IMR-90 (cell line): ENCODE data around the gene MRTFB. TPM values are rescaled to one million over a fixed set of nuclear protein-coding genes. Genes with fewer than 3 reads are reported as not detected.

Source experiments
- ATAC-seq: fragments of 200-7000 bp; cut with Tn5 transposase; 2 replicates; pipeline ENCODE4 v1.9.1; 2020; ENCODE audit warnings: low read depth, mild to moderate bottlenecking, moderate library complexity
- BruUV-seq: library from RNA; stranded (reverse); fragments of 400-500 nt; replicated peaks from 2 replicates; lab custom pipeline; 2021; lab: Mats Ljungman, UMichigan
- CTCF ChIA-PET: fragments of 300-600 bp; formaldehyde crosslinking; extraction: SDS; loops from one replicate; lab custom pipeline; 2021; ENCODE audit warnings: antibody characterized with exemption; lab: Yijun Ruan, JAX
- POLR2A ChIA-PET: fragments of 300-600 bp; sonication (Branson Sonifier 250); formaldehyde crosslinking; loops from one replicate; lab custom pipeline; 2022; ENCODE audit warnings: antibody characterized with exemption; ENCODE audit not compliant: unreplicated experiment; lab: Charles Lee
- DNase-seq: peaks from one replicate; pipeline ENCODE4 v3.0.0; 2013
- H2AFZ ChIP-seq: replicated peaks from 2 replicates; pipeline ENCODE3; 2013; ENCODE audit warnings: low read length, mild to moderate bottlenecking; ENCODE audit not compliant: poor library complexity
- H2AK5ac ChIP-seq: 2 replicates; pipeline ENCODE4 v1.6.1; 2013; ENCODE audit warnings: low read depth, low read length, inconsistent platforms
- H2AK9ac ChIP-seq: replicated peaks from 2 replicates; pipeline ENCODE3; 2013; ENCODE audit warnings: mild to moderate bottlenecking, low read depth, low read length, moderate library complexity; ENCODE audit not compliant: poor library complexity
- H2BK120ac ChIP-seq: 2 replicates; pipeline ENCODE4 v1.6.1; 2013; ENCODE audit warnings: low read depth, low read length, inconsistent platforms
- H2BK15ac ChIP-seq: 3 replicates; pipeline ENCODE4 v1.6.1; 2013; ENCODE audit warnings: low read depth, low read length, inconsistent platforms
- H2BK20ac ChIP-seq: 2 replicates; pipeline ENCODE4 v1.6.1; 2013; ENCODE audit warnings: low read depth, mild to moderate bottlenecking, inconsistent platforms, low read length, moderate library complexity
- H2BK5ac ChIP-seq: 2 replicates; pipeline ENCODE4 v1.6.1; 2013; ENCODE audit warnings: mild to moderate bottlenecking, low read depth, low read length, inconsistent platforms; ENCODE audit not compliant: poor library complexity, severe bottlenecking
- H3K14ac ChIP-seq: replicated peaks from 2 replicates; pipeline ENCODE4 v1.6.1; 2013; ENCODE audit warnings: low read depth, low read length, inconsistent platforms
- H3K18ac ChIP-seq: 2 replicates; pipeline ENCODE4 v1.6.1; 2013; ENCODE audit warnings: low read depth, low read length, control low read depth
- H3K23ac ChIP-seq: 2 replicates; pipeline ENCODE4 v1.6.1; 2013; ENCODE audit warnings: low read depth, low read length, inconsistent platforms
- H3K27ac ChIP-seq: 2 replicates; pipeline ENCODE4 v1.5.1; 2013; ENCODE audit warnings: mild to moderate bottlenecking, control low read depth, low read length; ENCODE audit not compliant: insufficient read depth
- H3K27me3 ChIP-seq: 2 replicates; pipeline ENCODE4 v1.6.1; 2013; ENCODE audit warnings: low read length; ENCODE audit not compliant: control insufficient read depth, insufficient read depth
- H3K36me3 ChIP-seq: 2 replicates; pipeline ENCODE4 v1.6.1; 2013; ENCODE audit warnings: low read length, mixed read lengths; ENCODE audit not compliant: control insufficient read depth, insufficient read depth
- H3K4ac ChIP-seq: 2 replicates; pipeline ENCODE4 v1.6.1; 2013; ENCODE audit warnings: low read depth, low read length, inconsistent platforms
- H3K4me1 ChIP-seq: 2 replicates; pipeline ENCODE4 v1.6.1; 2013; ENCODE audit warnings: low read length, mixed read lengths; ENCODE audit not compliant: control insufficient read depth, insufficient read depth
- H3K4me2 ChIP-seq: 2 replicates; pipeline ENCODE4 v1.6.1; 2013; ENCODE audit warnings: low read depth, mild to moderate bottlenecking, control low read depth, low read length, moderate library complexity
- H3K4me3 ChIP-seq: 2 replicates; pipeline ENCODE4 v1.5.1; 2013; ENCODE audit warnings: low read depth, mild to moderate bottlenecking, control low read depth, low read length, moderate library complexity; ENCODE audit not compliant: insufficient read depth
- H3K56ac ChIP-seq: 2 replicates; pipeline ENCODE4 v1.6.1; 2013; ENCODE audit warnings: low read length, inconsistent platforms; ENCODE audit not compliant: insufficient read depth; ENCODE audit errors: extremely low read depth
- H3K79me1 ChIP-seq, 2 experiments: 2 replicates each; pipeline ENCODE4 v1.6.1; 2013; ENCODE audit warnings: low read length in 2 of 2, inconsistent platforms in 1 of 2, low read depth in 1 of 2
- H3K9ac ChIP-seq: 2 replicates; pipeline ENCODE4 v1.6.1; 2013; ENCODE audit warnings: low read depth, low read length, control low read depth
- H3K9me1 ChIP-seq: 2 replicates; pipeline ENCODE4 v1.6.1; 2013; ENCODE audit warnings: low read length, inconsistent platforms; ENCODE audit not compliant: insufficient read depth
- H3K9me3 ChIP-seq: 2 replicates; pipeline ENCODE4 v1.6.1; 2013; ENCODE audit warnings: low read length; ENCODE audit not compliant: control insufficient read depth, insufficient read depth
- H4K20me1 ChIP-seq: 2 replicates; pipeline ENCODE4 v1.6.1; 2013; ENCODE audit warnings: low read length, inconsistent platforms; ENCODE audit not compliant: insufficient read depth
- H4K5ac ChIP-seq: 2 replicates; pipeline ENCODE4 v1.6.1; 2013; ENCODE audit warnings: mild to moderate bottlenecking, low read depth, low read length, control low read depth
- H4K8ac ChIP-seq, 2 experiments: 2 replicates each; pipeline ENCODE4 v1.6.1; 2013; ENCODE audit warnings: low read depth in 2 of 2, low read length in 2 of 2, control low read depth in 1 of 2, inconsistent platforms in 1 of 2
- H4K91ac ChIP-seq: 2 replicates; pipeline ENCODE4 v1.6.1; 2013; ENCODE audit warnings: low read depth, low read length, inconsistent platforms; ENCODE audit not compliant: insufficient read depth
- ELK1 ChIP-seq: fragments of 150-350 bp; IDR thresholded peaks from 2 replicates; pipeline ENCODE4 v1.6.1; 2016; ENCODE audit warnings: low read depth, mild to moderate bottlenecking, low read length, moderate library complexity, borderline replicate concordance
- RCOR1 ChIP-seq: IDR thresholded peaks from 2 replicates; pipeline ENCODE4 v1.6.1; 2012; ENCODE audit warnings: mild to moderate bottlenecking, low read length, improper control_type of control experiment; ENCODE audit not compliant: insufficient replicate concordance
- WGBS, 2 experiments: methylation state at CpG; one replicate each; pipeline versions ENCODE4 v1.1.5 to v1.1.7; 2013; ENCODE audit warnings: missing lambda C conversion rate in 2 of 2; ENCODE audit not compliant: insufficient read length in 1 of 2; ENCODE audit errors: extremely low coverage in 2 of 2; 5-methylcytosine and 5-hydroxymethylcytosine counted together
- dilution Hi-C: fragments of 300-500 bp; cut with HindIII; formaldehyde crosslinking; loops from one replicate; pipeline ENCODE4 v1.14.3; 2018; ENCODE audit warnings: low sequenced_read_pairs; ENCODE audit not compliant: unreplicated experiment
- in situ Hi-C: fragments of 300-500 bp; cut with MboI; formaldehyde crosslinking; loops from 3 replicates; pipeline ENCODE4 v1.14.3; 2019; ENCODE audit warnings: low sequenced_read_pairs, inconsistent platforms, mixed read lengths
- intact Hi-C: fragments of 100-400 bp; cut with micrococcal nuclease; formaldehyde crosslinking; loops from 2 replicates; pipeline ENCODE4 v1.10.0; 2022
- polyA plus RNA-seq, 3 experiments: library from polyadenylated mRNA; depleted of rRNA; stranded (reverse); fragments of >200 nt; gene quantifications; 2 replicates each; pipeline ENCODE4 v1.2.3, GENCODE V29; 2012; ENCODE audit warnings: low replicate concordance in 1 of 3
- total RNA-seq: library from RNA; depleted of rRNA; stranded (reverse); fragments of >200 nt; gene quantifications from 2 replicates; pipeline ENCODE4 v1.2.3, GENCODE V29; 2012

Gene MRTFB
- total and polyA plus RNA-seq, 2 of the 4 experiments (the other 2 are of a cell fraction): 4.4 to 5.4 TPM

- dilution Hi-C loops: no loop called here
- Histone ChIP-seq H3K4ac (no peak overlapping the region), H2AK9ac (no peak overlapping the region), H2BK20ac (no peak overlapping the region), H2AFZ (no peak overlapping the region), H2AK5ac (no peak overlapping the region), H3K27me3 (no peaks in the 10 kb centered on the region), H3K56ac (no peak overlapping the region), H3K9me3 (no peaks in the 10 kb centered on the region), H4K8ac (no peak overlapping the region), H3K23ac (no peak overlapping the region), H4K20me1 (no peaks in the 10 kb centered on the region), H4K91ac (no peak overlapping the region), H3K4me3 (no peak overlapping the region), H3K36me3 (no peaks in the 10 kb centered on the region), H4K5ac (no peak overlapping the region), H3K4me1 (no peaks in the 10 kb centered on the region), H3K18ac (no peak overlapping the region), H2BK15ac (no peak overlapping the region), H3K9me1 (no peaks in the 10 kb centered on the region; the same call in 1 of the 2 replicates), H3K27ac (no peak overlapping the region), H2BK120ac (no peak overlapping the region), H2BK5ac (no peak overlapping the region), H3K14ac (no peak overlapping the region), H3K79me1 (no peaks in the 10 kb centered on the region; a peak in 1 of 4 replicates), H3K9ac (no peak overlapping the region), H3K4me2 (no peak overlapping the region)
- TF ChIP-seq ELK1: no peak
- TF ChIP-seq RCOR1: no peak
- WGBS, 2 experiments: no CpG with 5 or more reads among the region's 6 CpGs
- intact Hi-C loops: no loop called here
- CTCF ChIA-PET: interaction anchor here (1.5 kb wide), 1 partner anchor 7 kb away, joined by 4 read pairs; no protein-coding TSS in a partner anchor
- in situ Hi-C loops: no loop called here
- POLR2A ChIA-PET: no interaction called here
- no TSS peak for BruUV-seq
- DNase-seq (no peak), ATAC-seq (no peak)
These were observed 122.3 kb downstream of the MRTFB start for GRCh38 chr16:14193316-14193871.
